Activated CD8-positive, alpha-beta memory T cell treated with anti-CD3 and anti-CD28 coated beads for 36 hours (primary cell): Measurements from ENCODE around the gene COL1A1. TPM values are rescaled to one million over a fixed set of nuclear protein-coding genes. Genes with fewer than 3 reads are reported as not detected.

Source experiments
- CTCF ChIA-PET: fragments of 350-600 bp; sonication (Branson Sonifier 250); formaldehyde crosslinking; loops from one replicate; lab custom pipeline; 2021; ENCODE audit warnings: antibody characterized with exemption; lab: Charles Lee
- POLR2A ChIA-PET: fragments of 350-600 bp; sonication (Branson Sonifier 250); formaldehyde crosslinking; loops from one replicate; lab custom pipeline; 2021; ENCODE audit warnings: antibody characterized with exemption; lab: Charles Lee
- total RNA-seq, 2 experiments: library from RNA; stranded (reverse); gene quantifications; one replicate each; pipeline ENCODE4 v1.2.3, GENCODE V29; 2021

The COL1A1 gene
- total RNA-seq, 2 experiments from 2014 or later: 0.65 to 1.0 TPM

DNA sequence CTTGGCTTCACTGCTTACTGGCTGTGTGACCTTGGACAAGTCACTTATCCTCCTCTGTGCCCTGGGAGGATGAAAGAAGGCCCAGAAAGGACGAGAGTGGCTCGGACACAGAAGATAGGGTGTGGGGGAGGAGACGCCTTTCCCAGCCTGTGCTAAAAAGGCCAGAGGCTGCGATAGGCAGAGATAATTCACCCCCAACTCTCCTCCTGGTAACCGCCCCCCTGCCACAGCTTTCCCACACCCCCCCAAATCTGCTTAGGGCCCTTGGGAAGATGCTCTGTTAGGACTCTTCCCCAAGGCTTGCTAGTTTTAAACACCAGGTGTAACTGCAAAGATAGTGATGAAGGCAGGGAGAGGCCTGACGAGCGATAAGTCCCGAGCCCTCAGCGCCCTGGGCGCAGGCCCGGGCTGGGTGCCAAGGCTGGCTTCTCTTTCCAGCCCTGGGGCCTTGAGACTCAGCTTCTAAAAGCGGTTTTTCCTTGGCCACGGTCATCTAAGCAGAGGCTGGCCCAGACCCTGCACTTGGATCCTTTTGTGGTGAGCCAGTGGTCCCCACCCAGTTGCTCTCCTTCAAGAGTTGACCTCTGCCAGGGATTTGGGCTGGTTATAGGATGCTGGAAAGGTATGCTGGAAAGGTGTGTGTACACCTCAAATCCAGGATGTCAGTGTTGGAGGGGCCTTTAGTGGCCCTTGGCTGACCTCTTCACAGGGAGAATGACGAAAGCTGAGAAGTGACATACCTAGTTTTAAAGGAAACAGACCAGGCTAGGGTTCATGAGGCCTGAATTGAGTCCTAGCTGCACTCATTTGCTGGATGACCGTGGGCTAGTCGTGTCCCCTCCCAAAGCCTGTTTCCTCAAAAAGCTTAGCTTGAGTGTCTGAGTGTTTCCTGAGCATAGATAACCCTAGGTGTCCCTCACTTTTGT, 47.5 kb downstream of the COL1A1 start:
- POLR2A ChIA-PET: no interaction called here
- CTCF ChIA-PET: interaction anchor here (2.1 to 3.0 kb wide), 2 partner anchors 14 to 47 kb away, joined by 11 to 12 read pairs; partner anchors contain the start of gene COL1A1

GRCh38 chr17:50152736-50153135, 48.7 kb downstream of the COL1A1 start:
- ChIA-PET POLR2A (interaction anchor here (0.7 to 1.8 kb wide), 2 partner anchors 8 to 437 kb away, joined by 11 to 16 read pairs; no protein-coding TSS in a partner anchor), CTCF (interaction anchor here (0.5 to 3.1 kb wide), 8 partner anchors 9 to 138 kb away, joined by 3 to 33 read pairs (median 5); partner anchors contain the start of gene COL1A1)

DNA sequence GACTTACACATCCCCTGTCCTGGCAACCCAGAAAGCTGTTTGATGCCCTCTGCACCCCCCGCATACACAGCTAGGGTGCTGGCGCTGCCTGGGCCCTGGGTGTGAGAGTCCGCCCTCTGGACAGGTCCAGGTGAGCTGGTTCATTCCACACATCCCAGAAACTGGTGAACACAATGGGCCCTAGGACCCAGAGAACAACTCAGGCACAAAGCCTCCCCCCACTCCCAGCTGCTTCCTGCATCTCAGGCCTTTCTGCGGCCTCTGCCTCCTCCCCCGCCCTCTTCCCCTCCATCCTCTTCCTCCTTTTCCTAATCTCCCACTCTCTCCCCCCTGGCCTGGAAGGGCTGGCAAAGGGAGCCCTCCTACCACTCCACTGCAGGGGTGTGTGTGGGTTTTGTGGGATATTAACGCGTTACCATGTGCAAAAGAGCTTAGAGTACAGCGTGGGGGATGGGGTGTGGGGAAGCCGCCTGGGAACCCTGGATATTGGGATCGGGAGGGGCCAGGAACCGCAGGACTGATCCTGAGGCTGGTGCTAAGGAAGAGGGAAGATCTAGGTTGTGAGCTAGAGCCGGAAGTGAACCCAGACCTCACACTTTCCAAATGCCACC, 49.4 kb downstream of the COL1A1 start:
- POLR2A ChIA-PET: interaction anchor here (0.6 to 1.8 kb wide), 4 partner anchors 9 to 779 kb away, joined by 3 to 16 read pairs (median 8); no protein-coding TSS in a partner anchor
- CTCF ChIA-PET: interaction anchor here (0.7 to 3.1 kb wide), 9 partner anchors 9 to 58 kb away, joined by 3 to 33 read pairs (median 3); partner anchors contain the start of genes COL1A1 and SGCA

DNA sequence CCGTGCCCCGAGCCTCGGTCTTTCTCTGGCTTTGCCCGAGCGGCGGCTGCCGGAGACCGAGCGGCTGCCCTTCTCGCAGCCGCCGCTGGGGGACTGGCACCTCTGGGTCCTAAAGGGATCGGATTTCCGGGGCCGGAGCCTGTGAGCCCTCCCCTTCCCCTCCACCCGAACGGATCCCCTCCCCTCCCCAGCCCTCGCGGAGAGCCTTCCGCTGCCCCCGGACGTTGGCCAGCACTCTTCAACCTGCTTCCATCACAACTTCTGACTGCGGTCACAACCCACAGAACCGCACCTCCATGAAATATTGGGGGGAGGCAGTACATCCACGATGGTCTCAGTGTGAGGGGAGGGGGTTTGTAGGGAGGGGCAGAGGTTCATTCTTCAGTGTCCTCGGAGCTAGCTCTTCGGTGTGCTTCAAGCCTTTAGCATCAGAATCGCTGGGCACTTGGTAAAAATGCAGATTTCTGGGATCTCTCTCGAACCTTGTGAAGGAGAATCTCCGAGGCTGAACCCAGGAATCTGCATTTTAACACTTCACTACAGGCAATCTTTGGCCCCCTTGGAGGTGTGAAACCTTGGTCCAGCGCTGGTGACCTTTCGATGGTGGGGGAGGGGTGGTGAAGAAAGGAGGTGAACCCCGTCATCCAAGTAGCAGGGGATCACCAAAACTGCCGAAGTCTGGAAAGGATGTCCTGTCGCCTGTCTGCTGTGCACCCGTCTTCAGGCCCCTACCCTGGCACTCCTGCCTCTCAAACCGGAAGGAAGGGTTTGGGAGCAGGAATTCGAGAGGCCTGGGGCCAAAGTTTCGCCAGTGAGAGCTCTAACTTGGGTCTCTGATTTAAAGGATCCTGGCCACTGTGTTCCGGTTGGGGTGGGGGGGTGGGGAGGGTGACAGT, 50.1 kb downstream of the COL1A1 start:
- ChIA-PET CTCF (interaction anchor here (0.6 to 3.1 kb wide), 12 partner anchors 10 to 107 kb away, joined by 3 to 33 read pairs (median 3); partner anchors contain the start of genes COL1A1 and SGCA), POLR2A (interaction anchor here (0.6 to 1.8 kb wide), 5 partner anchors 10 to 780 kb away, joined by 3 to 16 read pairs (median 5); no protein-coding TSS in a partner anchor)

DNA sequence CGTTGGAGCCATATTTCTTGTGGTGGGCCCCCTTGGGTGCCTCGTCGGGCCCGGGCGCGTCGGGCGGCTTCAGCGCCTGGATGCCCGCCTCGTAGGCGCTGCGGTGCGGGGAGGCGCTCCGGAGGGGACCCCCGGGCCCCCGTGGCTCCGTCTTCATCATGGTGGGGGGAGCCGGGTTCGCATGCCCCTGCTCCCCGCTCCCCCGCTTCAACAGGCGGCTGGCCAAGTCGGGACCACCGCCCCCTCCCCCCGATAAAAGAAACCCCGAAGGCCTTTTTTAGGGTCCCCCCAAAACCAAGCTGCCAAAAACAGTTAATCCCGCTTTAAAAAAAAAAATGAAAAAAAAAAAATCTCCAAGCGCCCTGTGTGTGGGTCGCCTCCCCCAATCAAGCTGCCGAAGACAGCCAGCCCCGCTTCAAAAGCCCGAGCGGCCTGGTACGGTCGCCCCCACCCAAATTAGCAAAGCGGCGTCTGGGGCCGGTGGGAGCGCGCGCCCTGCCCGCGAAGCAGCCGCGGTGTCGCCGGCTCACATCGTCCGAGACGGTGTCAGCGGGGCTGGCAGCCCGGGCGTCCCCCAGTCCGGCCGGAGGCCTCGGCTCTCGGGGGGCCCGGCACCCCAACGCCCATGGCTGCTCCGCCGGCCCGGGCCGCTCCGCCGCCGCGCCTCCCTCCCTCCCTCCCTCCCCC, 50.9 kb downstream of the COL1A1 start, which contains the start of gene PPP1R9B:
PPP1R9B (minus strand) TSS at position 324 of the 687 bp plus-strand sequence; CDS start at position 160, 164 bp downstream.
- CTCF ChIA-PET: interaction anchor here (0.6 to 3.1 kb wide), 8 partner anchors 11 to 106 kb away, joined by 3 to 33 read pairs (median 4); partner anchors contain the start of gene COL1A1
- POLR2A ChIA-PET: interaction anchor here (0.6 kb wide), 2 partner anchors 17 to 18 kb away, joined by 3 to 6 read pairs; no protein-coding TSS in a partner anchor

- CTCF ChIA-PET: interaction anchor here (0.9 to 3.0 kb wide), 3 partner anchors 10 to 20 kb away, joined by 4 to 23 read pairs (median 17); no protein-coding TSS in a partner anchor
- POLR2A ChIA-PET: interaction anchor here (1.0 kb wide), 1 partner anchor 94 kb away, joined by 3 read pairs; the partner anchor contains the start of gene ITGA3
These were observed 51.7 kb downstream of the COL1A1 start for GRCh38 chr17:50149417-50150353.

DNA sequence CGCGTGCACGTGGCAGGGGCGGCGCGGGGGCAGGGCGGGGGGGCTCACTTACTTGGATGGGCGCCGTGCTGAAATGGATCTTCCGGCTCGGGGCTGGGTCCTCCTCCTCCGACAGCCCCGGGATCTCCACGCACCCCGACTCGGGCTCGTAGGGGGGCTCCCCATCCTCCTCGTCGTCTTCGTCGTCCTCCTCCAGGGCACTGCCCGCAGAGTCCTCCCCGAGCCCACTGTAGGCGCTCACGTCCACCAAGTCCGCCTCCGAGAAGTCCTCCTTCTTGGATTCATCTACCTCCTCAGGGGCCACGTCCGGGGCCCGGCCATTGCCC, 52.4 kb downstream of the COL1A1 start:
- POLR2A ChIA-PET: interaction anchor here (1.0 to 2.5 kb wide), 2 partner anchors 18 to 93 kb away, joined by 3 to 11 read pairs; partner anchors contain the start of genes ITGA3 and SAMD14
- CTCF ChIA-PET: interaction anchor here (0.9 to 3.0 kb wide), 5 partner anchors 10 to 55 kb away, joined by 4 to 23 read pairs (median 5); no protein-coding TSS in a partner anchor

DNA sequence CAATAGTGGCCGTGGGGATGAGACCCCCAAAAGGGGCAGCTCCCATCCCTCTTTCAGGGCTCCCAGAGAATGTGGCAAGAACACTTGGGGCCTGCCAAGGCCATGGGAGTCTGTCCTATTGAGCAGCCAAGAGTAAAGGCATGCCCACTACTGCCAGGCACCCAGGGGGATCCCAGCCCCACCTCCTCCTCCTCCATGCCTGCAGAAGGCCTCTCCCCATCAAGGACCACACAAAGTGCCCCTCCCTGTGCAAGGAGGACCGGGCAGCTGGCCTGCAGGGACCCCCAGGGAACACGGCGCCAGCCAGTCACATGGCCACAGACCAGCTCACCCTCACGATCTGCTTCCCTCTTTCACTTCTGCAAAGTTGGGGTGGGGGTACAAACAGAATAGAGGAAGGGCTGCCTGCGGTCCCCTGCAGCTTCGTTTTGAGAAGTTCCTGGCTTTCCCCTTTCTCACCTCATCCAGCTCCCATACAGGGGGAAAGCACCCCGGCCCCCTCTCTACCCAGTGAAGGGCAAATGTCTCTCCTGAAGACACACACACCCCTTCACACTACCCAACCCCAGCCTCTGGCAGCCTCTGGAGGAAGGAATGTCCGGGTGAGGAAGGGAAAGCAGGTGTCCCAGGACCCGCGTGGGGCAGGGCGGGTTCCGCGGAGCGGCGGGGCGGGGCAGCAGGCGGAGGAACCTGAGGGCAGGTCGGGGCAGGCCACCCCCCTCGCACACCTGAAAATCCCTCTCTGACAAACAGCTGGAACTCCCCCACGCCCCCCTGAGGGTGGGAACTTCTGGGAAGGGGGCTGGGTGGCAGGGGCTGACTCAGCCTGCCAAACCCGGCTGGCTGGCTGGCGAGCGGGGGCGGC, 53.0 kb downstream of the COL1A1 start:
- CTCF ChIA-PET: interaction anchor here (0.5 to 3.0 kb wide), 7 partner anchors 9 to 69 kb away, joined by 3 to 23 read pairs (median 4); no protein-coding TSS in a partner anchor
- POLR2A ChIA-PET: interaction anchor here (1.0 to 2.5 kb wide), 2 partner anchors 18 to 93 kb away, joined by 3 to 11 read pairs; partner anchors contain the start of genes ITGA3 and SAMD14

- ChIA-PET CTCF (interaction anchor here (0.5 to 3.0 kb wide), 8 partner anchors 8 to 154 kb away, joined by 3 to 23 read pairs (median 4); no protein-coding TSS in a partner anchor), POLR2A (interaction anchor here (2.5 kb wide), 1 partner anchor 17 kb away, joined by 11 read pairs; the partner anchor contains the start of gene SAMD14)
These were observed 53.6 kb downstream of the COL1A1 start for GRCh38 chr17:50147841-50148225.

DNA sequence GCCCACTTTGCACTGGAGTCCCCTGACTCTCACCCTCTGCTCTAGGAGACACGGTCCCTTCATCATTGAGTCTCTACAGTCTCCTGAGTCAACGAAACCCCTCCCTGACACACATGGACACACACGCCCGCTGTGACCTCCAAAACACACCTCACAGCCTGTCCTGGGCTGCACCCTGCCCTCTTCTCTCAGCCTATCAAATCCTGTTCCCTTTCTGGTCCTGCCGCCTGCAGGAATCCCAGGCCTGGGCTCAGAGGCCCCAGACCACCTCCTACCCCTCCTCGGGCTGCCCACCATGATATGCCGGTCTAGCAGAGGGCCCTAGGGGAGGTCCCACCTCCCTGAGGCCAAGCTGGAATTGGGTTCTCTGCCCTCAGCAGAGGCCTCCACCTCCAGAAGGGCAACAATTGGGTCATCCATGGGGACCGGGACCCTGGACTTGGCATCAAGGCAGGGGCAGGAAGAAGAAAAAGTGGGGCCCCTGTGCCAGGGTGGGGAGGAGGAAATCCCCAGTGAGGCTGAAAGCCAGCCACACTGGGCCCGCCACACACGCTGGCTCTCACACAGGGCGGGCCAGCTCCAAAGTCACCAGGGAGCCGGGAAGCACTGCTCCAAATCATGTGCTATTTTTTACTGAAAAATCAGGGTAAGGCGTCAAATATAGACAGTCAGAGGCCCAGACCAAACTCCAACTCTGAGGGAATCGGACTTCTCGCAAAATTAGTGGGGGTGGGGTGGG, 54.3 kb downstream of the COL1A1 start:
- POLR2A ChIA-PET: interaction anchor here (2.5 kb wide), 1 partner anchor 16 kb away, joined by 11 read pairs; the partner anchor contains the start of gene SAMD14

GRCh38 chr17:50146230-50146926, 55.1 kb downstream of the COL1A1 start:
- ChIA-PET CTCF (interaction anchor here (0.8 to 1.9 kb wide), 3 partner anchors 9 to 31 kb away, joined by 4 to 9 read pairs (median 4); no protein-coding TSS in a partner anchor), POLR2A (interaction anchor here (2.5 kb wide), 1 partner anchor 16 kb away, joined by 11 read pairs; the partner anchor contains the start of gene SAMD14)

More for the DNA sequence above, 54.3 kb downstream of the COL1A1 start:
- CTCF ChIA-PET: interaction anchor here (0.6 to 1.6 kb wide), 4 partner anchors 11 to 155 kb away, joined by 3 to 4 read pairs (median 3); no protein-coding TSS in a partner anchor

- POLR2A ChIA-PET: no interaction called here
- CTCF ChIA-PET: interaction anchor here (0.5 to 1.9 kb wide), 4 partner anchors 10 to 152 kb away, joined by 3 to 9 read pairs (median 4); no protein-coding TSS in a partner anchor
These were observed 55.8 kb downstream of the COL1A1 start for GRCh38 chr17:50145532-50146229.
